Prostate gland (tissue), 2 donors: ENCODE measurements around the gene B3GALT4.

Experiments
- CTCF ChIP-seq, 4 experiments: fragments of 200-600 bp in 2 of 4; fragments of 450-650 bp in 2 of 4; sonication (generic) in 2 of 4; IDR thresholded peaks; 1 replicate in 3 of 4; 2 replicates in 1 of 4; pipeline ENCODE4 v1.5.1; 2016 to 2019; ENCODE audit warnings: antibody characterized with exemption in 4 of 4, mild to moderate bottlenecking in 2 of 4, moderate library complexity in 2 of 4
- POLR2A ChIP-seq: fragments of 450-650 bp; IDR thresholded peaks from one replicate; pipeline ENCODE4 v1.6.1; 2016; ENCODE audit warnings: antibody characterized with exemption, mild to moderate bottlenecking
- POLR2AphosphoS5 ChIP-seq: sonication (generic); formaldehyde crosslinking; IDR thresholded peaks from one replicate; pipeline ENCODE4 v1.6.1; 2017; ENCODE audit warnings: antibody characterized with exemption

GRCh38 chr6:33288921-33289783, 12.2 kb downstream of the B3GALT4 start, which contains the start of the genes PFDN6 and WDR46:
- TF ChIP-seq CTCF (IDR thresholded peaks at IDR 0.05) (no peak), POLR2AphosphoS5 (peak; percentile 96), POLR2A (no peak)
